GM12801 (cell line): ENCODE measurements around the gene CRISP3.

ENCODE experiments used
- TF ChIP-seq, protein P1 (sequence below): IDR thresholded peaks from one replicate; pipeline ENCODE4 v1.5.1; 2011; ENCODE audit warnings: control low read depth; ENCODE audit not compliant: insufficient read length; ENCODE audit errors: extremely low read depth

CRISP3 gene, protein sequence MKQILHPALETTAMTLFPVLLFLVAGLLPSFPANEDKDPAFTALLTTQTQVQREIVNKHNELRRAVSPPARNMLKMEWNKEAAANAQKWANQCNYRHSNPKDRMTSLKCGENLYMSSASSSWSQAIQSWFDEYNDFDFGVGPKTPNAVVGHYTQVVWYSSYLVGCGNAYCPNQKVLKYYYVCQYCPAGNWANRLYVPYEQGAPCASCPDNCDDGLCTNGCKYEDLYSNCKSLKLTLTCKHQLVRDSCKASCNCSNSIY

DNA sequence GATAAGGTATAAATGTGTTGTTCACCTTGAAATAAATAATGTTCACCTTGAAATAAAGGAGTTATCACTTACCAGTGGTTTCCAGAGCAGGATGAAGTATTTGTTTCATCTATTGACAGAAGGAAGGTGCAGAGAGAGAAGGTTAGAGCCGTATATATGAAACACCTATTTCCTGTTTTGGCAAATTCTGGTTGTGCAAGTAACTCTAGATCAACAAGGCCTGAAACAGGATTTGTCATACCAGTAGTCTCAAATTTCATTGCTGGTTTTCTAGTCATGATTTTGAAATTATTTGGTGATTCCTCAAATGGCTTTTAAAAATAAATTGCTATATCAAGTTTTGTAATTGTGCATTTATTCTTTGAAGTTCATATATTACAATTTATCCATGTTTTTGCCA is at the start of gene CRISP3:
Gene CRISP3 (minus strand): TSS at position 130 of the 400 bp plus-strand sequence. CDS start 21 bp downstream, at position 109.
- TF ChIP-seq, protein P1, sequence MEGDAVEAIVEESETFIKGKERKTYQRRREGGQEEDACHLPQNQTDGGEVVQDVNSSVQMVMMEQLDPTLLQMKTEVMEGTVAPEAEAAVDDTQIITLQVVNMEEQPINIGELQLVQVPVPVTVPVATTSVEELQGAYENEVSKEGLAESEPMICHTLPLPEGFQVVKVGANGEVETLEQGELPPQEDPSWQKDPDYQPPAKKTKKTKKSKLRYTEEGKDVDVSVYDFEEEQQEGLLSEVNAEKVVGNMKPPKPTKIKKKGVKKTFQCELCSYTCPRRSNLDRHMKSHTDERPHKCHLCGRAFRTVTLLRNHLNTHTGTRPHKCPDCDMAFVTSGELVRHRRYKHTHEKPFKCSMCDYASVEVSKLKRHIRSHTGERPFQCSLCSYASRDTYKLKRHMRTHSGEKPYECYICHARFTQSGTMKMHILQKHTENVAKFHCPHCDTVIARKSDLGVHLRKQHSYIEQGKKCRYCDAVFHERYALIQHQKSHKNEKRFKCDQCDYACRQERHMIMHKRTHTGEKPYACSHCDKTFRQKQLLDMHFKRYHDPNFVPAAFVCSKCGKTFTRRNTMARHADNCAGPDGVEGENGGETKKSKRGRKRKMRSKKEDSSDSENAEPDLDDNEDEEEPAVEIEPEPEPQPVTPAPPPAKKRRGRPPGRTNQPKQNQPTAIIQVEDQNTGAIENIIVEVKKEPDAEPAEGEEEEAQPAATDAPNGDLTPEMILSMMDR = no peak

DNA sequence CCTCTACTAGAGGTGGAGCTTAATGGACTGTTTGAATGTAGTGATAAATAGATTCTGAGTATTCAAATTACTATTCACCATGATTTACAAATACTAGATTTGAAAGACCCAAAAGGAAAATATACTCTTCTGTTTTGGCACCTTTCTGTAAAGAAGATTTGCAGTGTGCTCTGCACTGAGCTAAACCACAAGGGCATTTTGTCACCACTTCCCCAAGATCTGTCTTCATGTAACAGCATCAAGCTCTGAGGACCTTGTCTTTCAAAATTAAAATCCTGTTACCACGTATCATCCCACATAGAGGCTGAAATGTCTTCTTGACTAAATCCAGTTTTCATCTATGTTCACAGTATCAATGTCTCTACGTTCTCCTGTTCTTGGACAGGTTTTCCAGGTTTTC is 46.2 kb upstream of the CRISP3 start:
- TF ChIP-seq, protein P1 = no peak

DNA sequence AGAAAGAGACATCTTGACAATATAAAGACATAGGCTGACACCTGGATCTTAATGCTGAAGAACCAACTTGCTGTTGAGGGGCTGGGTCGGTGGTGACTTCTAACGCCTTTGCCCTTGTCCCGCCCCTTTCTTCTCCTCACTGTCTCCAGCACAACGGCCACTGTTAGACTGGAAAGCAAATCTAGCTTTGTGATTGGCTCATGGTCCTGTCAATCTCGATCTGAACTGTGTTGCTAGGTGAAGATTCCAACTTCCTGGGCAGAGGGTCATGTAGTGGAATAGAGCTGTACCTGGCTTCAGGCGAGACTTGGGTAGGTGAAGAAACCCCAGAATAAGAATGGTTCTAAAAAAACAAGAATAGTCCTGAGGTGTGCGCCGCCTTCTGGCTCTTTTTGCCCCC is 43.0 kb upstream of the CRISP3 start, which contains the start of gene PGK2:
Gene PGK2 (minus strand): TSS at position 110 of the 400 bp plus-strand sequence. CDS start 98 bp downstream, at position 12.
- TF ChIP-seq, protein P1 = no peak

- TF ChIP-seq, protein P1 = no peak
Observed at GRCh38 chr6:49784272-49784671, 40.1 kb upstream of the CRISP3 start.

DNA sequence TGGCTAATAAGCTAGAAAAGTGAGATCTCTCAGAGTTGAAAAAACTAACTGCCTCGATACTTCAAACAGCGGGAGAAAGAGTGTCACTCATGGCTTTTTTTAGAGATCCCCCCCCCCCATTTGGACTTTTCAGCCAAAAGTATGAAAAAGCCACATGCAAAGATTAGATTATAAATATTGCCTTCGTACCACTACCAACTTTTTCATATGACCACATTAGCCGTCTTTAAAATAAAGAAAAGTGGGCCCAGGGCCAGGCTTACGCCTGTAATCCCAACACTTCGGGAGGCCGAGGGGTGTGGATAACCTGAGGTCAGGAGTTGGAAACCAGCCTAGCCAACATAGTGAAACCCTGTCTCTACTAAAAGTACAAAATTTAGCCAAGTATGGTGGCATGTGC is 38.5 kb upstream of the CRISP3 start:
- TF ChIP-seq, protein P1 = no peak

GRCh38 chr6:49782293-49782692 is 38.1 kb upstream of the CRISP3 start:
- TF ChIP-seq, protein P1 = no peak

DNA sequence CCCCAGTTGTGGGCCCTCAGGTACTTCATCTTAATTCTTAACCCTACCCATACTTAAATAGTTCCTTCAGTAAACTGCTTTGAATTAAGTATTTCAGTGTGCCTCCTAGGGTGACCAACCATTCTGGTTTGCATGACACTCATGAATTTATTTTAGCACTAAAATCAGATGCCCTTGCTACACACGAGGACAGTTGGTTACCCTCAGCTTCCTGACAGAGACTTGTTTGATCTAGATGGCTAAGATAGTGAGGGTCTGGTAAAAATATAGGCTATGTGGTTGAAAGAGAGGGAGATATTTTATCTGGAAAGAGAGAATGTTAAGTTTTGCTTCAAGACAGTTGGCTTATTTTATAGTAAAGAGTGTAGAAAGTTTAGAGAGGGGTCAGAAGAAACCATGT is 32.3 kb upstream of the CRISP3 start:
- TF ChIP-seq, protein P1 = no peak
